GM10266 (cell line): ENCODE results near the gene MRPL50.

Experiments used
- DNase-seq: peaks from one replicate; pipeline ENCODE4 v3.0.0; 2012; ENCODE audit errors: extremely low spot score
- TF ChIP-seq, protein P1 (sequence below): IDR thresholded peaks from 2 replicates; pipeline ENCODE4 v1.5.1; 2012; ENCODE audit warnings: mild to moderate bottlenecking, low read depth; ENCODE audit not compliant: control insufficient read depth, insufficient read depth; ENCODE audit errors: missing control alignments

MRPL50 gene

GRCh38 chr9:101403516-101404285 is 5.3 kb upstream of the MRPL50 start:
- no peak for DNase-seq
- TF ChIP-seq, protein P1, sequence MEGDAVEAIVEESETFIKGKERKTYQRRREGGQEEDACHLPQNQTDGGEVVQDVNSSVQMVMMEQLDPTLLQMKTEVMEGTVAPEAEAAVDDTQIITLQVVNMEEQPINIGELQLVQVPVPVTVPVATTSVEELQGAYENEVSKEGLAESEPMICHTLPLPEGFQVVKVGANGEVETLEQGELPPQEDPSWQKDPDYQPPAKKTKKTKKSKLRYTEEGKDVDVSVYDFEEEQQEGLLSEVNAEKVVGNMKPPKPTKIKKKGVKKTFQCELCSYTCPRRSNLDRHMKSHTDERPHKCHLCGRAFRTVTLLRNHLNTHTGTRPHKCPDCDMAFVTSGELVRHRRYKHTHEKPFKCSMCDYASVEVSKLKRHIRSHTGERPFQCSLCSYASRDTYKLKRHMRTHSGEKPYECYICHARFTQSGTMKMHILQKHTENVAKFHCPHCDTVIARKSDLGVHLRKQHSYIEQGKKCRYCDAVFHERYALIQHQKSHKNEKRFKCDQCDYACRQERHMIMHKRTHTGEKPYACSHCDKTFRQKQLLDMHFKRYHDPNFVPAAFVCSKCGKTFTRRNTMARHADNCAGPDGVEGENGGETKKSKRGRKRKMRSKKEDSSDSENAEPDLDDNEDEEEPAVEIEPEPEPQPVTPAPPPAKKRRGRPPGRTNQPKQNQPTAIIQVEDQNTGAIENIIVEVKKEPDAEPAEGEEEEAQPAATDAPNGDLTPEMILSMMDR = no peak

DNA sequence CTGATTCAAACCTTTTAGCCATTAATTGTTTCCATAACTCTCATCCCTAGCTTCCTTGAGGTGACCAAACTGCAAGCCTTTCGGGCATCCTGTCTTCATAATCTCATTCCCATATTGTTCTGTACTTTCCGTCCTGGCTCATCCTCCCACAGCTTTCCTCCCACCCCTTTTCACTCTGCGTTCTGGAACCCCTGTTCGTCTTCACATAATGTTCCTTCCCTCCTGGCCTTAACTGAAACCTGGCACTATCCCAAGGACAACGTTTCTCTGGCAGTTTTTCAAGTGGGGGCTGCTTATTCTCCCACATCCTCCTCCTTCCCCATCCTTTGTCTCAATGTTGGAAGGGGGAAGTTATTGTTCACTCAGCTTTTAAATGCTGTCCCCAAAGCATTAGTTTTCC is 1.7 kb upstream of the MRPL50 start:
- TF ChIP-seq, protein P1 = no peak
- no peak for DNase-seq

- no peak for DNase-seq
- TF ChIP-seq, protein P1 = no peak
Observed at GRCh38 chr9:101399643-101399970, 1.2 kb upstream of the MRPL50 start.

- DNase-seq = peak; percentile 4
- TF ChIP-seq, protein P1 = no peak
Observed at GRCh38 chr9:101398930-101399642, 668 bp upstream of the MRPL50 start.

- no peak for DNase-seq
Observed at GRCh38 chr9:101397746-101398067, 711 bp downstream of the MRPL50 start.

GRCh38 chr9:101394687-101395086 is 3.7 kb downstream of the MRPL50 start:
- TF ChIP-seq, protein P1 = no peak
- DNase-seq = no peak

More at GRCh38 chr9:101397746-101398067, 711 bp downstream of the MRPL50 start:
- TF ChIP-seq, protein P1 = no peak

GRCh38 chr9:101393135-101393534 is 5.3 kb downstream of the MRPL50 start:
- TF ChIP-seq, protein P1 = no peak
- no peak for DNase-seq
